NCI-H82 treated with DMSO at 0.1 percent for 48 hours (cell line): ENCODE measurements around the gene DIAPH2.

Source experiments
- DNase-seq: peaks from one replicate; lab custom pipeline; 2025; ENCODE audit not compliant: unreplicated experiment; lab: John Stamatoyannopoulos, UW

DIAPH2 gene

DNA sequence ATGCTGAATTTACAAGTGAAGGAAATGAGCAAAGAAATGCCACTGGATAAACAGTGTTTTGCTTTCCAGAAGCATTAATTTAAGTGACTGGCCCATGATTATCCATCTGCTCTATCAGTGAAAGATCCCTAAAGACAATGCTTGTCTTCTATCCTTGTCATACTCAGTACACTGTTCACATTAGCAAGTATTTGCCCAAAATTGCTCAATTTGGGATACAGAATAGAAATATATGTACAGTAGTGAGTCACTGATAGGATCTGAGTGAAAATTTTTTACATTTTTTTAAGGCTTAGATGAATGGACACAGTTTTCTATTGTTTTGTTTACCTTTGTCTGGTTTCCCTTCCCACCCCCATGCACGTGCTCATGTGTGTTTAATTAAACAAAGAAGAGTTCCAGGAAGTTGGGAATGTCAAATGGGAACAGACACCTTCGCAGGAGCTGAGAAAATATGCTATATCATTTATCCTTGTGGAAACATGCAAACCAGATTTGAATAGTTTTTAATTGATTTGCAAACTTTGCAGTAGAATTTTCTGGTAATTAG is 855.4 kb downstream of the DIAPH2 start:
- DNase-seq = no peak

DNA sequence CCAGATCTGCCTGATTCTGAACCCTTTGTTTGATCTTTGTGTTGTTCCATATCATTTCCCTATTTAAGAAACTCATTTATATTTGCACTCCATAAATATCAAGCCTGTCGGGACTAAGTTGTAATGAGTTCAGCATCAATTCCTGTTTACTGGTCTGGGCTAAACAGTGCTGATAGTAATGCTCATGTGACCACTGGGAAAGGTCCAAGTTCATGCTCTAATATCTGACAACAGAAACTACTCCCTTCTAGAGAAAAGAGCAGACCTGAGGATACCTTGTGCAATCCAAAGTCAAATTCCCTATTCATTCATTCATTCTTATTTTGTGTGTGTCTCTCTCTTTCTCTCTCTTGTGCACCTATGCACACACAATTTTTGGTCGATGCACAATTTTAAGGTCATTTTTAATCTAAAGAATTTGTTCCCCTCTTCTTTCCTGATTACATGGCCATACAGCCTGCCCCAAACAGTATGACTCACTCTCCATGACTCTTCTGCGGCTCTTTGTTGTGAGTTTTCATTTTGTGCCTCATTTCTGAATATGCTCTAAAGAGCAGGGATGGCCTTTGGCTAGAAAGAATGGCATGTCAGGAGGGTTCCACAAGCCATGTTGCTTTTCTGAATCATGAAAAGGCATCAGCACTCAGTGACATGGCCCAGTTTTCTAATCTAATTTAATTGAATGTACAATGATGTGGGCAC is 863.4 kb downstream of the DIAPH2 start:
- no peak for DNase-seq

DNA sequence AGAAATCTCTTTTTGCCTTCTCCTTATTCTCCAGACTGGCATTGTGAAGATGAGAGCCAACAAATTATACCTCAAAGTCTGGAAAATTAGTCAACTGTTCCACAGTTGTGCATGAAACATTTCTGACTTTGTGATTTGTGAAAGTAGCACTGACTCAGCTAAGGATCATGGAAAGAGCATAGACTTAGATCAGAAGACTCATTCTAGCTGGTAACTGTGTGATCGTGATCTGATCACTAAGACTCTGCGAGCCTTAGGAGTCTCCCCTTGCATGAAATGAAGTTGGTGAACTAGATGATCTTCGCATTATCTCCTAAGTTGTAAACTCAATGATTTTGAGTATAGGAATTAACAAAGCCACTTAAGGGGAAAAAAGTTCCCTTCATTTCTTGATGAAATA is 867.2 kb downstream of the DIAPH2 start:
- no peak for DNase-seq

DNA sequence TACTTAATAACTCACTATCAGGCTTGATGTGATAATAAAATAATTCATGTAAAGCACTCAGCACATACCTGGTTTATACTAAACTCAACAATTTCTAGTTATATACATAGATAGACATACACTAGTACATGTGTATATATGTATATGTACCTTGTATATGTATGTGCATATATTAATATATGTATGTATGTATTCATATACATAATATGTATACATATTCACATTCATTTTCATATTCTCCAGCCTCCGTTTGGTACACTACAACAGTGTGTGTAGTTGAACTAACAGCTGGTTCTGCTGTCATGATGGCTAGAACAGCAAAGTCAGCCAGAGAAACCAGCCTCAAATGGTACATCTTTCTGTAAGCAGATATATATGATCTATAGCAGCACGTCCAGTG is 869.2 kb downstream of the DIAPH2 start:
- DNase-seq = no peak

DNA sequence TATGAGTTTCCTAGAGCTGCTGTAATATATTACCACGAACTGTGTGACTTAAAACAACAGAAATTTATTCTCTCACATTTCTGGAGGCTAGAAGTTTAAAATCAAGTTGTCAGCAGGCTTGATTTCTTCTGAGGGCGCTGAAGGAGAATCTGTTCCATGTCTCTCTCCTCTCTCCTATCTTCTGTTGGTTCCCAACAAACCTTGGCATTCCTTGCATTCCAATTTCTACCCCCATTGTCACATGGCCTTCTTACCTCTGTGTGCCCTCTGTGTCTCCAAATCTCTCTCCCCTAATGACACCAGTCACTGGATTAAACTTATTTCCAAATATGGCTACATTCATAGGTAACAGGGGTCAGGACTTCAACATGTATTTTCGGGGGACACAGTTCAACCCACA is 871.7 kb downstream of the DIAPH2 start:
- DNase-seq = no peak

DNA sequence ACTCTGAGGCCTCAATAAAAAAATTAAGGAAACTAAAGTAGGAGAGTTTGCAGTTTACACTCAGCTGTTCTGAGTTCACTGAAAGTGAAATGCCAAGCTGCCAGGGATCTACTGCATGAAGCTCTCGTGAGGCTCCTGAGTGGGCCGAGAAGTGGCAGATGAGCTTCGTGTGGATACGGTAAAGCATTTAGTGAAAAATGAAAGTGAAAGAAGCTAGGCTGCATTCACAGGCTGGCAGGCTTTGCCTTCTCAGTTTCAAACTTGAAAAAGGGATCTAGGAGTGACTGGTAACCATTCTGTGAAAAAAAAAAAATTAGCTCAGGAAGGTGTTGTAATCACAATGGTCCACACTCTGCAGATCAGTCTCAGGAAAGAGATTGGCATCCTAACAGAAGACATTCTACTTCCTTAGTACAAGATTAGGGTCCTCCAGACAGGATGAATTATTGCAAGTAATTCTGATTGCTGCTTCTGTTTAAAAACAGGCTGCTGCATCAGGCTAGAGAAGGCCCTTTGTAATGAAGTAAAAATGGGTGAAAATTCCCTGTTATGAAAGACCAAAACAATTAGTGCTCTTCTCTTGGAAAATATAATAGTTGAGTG is 879.0 kb downstream of the DIAPH2 start:
- DNase-seq = no peak

DNA sequence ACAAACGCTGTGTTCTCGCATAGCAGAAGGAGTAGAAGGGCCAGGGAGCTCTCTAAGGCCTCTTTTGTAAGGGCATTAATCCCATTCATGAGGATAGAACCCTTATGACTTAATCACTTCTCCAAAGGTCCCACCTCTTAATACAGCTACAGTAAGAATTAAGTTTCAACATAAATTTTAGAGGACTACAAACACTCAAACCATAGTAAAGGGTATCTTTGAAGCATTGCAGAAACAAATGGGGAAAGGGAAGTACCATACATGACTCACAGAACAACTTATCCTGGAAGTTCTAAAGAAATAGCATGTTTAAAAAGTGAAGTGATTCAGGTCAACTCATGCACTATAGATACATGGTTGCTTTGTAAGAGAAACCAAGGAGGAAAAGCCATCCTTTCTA is 879.9 kb downstream of the DIAPH2 start:
- DNase-seq = peak; percentile 44

DNA sequence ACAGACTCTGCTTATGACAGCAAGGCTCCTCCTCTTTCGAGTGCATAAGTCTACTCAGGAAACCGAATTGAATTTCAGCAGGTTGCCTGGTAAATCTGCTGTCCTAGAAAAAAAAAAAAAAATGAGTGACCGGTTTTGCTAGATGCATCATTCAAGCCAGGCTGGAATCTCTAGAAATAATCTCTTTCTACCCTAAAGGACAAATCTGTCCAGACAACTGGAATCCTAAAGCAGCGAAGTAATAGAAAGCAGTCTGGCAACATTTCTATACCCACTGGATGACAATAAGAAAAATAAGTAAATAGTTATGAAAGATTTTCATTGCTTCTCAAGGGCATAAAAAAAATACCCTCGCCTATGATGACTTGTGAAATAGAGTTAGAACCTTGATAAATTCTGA is 902.5 kb downstream of the DIAPH2 start:
- peak; percentile 31 for DNase-seq

DNA sequence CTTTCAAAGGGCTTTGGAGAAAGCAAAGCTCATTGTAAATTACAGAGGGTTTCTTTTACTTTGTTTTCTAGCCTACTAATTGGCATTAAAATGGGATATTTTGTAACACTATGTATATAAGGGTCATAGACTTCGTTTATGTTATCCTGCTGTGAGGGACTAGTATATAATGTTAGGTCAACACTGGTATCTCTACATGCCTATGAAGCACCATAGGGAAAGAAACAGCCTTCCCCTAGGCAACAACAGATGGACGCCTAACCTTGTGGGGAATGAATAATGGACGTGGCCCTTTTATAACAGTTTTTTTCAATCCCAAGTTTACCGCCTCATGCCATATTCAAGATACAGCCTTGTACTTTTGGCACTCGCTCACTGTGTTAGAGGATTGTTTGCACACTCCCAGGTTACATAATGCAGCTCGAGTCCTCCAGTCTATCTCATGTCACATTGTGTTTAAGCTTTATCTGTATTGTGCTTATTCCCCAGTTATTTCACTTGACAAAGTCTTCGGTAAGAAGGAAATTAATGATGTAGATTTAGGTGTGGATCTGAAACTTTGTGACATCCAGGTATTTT is 910.1 kb downstream of the DIAPH2 start:
- peak; percentile 86 for DNase-seq

DNA sequence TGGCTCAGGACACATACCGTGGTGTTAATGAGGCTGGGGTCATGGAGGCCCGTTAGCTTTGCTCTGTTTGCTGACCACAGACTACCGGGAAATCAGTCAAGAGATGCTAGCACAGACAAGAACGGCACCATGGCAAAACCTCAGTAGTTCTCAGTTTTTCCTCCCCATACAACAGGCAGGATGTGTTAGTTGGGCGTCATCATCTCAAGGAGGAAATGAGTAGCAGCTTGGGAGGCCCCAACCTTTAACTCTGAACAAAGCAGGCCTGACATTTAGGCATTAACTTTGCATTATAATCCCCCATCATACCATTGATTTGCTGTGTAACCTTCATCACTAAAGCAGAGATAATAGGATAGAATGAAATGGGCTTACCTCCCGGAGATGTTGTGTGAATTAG is 913.3 kb downstream of the DIAPH2 start:
- peak; percentile 92 for DNase-seq

DNA sequence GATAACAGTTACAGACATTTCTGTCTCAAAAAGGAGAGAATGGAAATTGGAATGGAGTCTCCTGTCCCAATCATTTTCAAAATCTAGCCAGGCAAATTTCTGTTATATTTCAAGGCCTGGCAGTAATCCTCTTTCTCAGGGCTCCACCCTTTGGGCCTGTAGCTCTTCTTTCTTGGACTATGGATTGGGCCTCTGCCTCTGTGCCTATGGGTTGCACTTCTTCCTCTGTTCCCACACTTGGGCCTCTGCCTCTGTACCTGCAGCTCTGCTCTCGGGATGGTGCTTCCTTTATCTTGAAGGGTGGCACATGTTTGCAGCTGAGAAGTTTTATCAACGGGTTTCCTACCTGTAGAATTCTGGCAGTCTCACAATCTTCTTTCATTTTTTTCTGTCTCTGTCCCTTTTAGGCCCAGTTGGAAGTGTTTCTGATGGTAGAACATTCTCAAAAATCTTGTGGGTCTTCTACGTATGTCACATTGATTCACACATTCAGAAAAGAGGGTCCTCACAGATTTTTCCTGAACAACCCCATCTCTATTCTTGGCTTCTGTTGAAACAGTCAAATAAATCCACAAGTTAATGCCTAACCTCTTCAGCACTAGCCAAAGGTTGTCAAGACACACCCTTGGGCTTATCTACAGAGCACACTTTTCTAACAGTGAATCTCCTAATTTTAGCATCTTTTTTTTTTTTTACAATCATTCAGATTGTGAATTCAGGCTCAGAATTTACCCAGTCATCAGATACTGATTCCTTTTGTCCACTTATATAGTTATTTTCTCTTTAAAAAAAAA is 918.0 kb downstream of the DIAPH2 start:
- DNase-seq = no peak

DNA sequence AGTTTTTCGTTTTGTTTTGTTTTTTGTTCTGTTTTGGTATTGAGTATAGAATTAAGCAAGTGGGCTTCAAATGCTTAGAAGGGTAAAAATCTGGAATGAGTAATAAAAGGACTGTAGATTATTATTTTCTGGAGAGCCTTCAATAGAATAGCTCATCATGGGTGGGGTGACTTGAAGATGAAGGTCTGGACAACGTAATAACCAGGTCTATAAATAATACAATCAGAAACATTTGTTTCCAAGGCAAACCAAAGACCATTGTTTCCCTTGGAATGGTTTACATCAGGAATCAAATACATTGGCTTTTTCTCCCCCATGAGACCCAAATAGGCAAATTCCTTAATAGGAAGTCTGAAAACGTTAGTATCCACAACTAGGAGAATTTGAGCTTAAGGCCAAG is 920.6 kb downstream of the DIAPH2 start:
- no peak for DNase-seq

DNA sequence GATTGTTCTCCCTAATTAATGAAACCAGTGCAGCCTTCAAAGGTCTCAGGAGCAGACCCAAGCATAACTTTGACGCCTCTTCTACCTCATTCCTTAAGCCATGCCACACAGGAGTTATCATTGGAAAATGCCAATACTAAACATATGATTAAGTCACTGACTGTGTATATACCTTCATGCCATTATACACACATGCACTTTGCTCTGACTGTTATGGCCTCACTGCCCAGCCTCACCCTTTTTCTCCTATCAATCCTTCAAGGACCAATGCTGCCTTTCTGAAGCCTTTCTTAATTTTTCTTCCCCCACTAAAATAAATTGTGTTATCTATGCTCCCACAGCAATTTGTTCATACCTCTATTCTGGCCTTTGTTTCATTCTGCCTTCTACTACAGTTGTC is 924.7 kb downstream of the DIAPH2 start:
- no peak for DNase-seq

DNA sequence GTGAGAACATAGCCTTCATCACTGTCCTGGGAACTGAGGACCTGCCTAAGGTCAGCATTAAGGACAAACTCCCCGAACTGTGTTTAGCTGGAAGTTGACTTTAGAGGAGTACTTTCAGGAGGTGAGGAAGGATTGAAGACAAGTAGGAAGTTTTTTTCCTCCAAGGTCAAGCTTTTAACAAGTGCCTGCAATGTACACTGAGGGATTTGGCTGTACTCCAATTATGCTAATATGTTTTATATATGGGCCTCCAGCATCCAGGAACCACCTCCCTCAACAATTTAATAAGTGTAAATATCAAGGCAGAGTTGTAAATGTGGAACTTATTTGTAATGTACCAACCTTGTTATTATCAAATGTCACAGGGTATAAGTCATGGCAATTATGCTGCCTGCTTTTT is 925.3 kb downstream of the DIAPH2 start:
- no peak for DNase-seq

DNA sequence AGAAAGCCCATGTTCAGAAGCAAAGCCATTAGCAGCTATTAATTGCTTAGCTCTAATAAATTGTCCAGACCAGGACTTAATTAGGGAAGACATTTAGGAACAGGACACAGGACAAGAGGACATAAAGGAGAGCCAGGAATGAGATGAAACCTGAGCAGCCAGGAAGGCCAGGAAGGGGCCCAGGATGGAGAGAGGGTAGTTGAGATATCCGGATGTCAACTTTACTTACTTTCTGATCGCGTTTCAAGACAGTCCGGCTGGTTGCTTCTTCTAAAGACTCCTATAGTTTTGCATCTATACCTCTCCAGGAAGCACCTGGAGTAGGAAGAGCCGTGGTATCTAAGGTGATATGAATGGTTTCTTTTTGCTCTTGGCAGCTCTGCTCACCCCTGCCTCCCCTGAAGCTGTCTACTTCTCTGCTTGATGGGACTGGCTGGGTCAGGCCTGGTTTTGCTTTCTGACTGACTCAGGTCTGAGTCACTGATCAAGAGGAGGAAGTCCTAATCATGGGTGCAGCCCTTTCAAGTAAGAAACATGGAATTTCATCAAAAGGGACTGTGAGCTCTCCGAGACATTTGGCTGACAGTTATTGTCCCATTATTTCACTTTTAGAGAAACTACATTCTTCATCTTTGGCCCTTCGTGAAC is 932.4 kb downstream of the DIAPH2 start:
- DNase-seq = no peak

DNA sequence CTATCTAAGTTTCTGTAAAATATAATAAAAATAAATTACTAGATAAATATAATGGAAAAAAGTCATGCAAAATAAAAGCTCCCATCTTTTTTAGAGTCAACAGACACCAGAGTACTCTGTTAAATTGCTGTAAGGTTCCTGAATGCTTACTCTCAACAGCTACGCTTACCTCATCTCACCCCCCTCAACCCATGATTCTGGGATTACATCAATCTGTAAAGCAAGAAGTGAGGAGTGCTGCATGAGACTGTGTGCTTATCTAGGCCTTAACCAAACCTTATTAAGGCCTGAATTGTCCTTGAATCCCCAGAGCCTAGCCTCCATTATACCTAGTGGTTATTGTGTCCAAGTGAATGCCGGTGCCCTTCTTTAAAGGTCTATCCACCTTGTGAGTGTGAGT is 934.9 kb downstream of the DIAPH2 start:
- peak; percentile 13 for DNase-seq

DNA sequence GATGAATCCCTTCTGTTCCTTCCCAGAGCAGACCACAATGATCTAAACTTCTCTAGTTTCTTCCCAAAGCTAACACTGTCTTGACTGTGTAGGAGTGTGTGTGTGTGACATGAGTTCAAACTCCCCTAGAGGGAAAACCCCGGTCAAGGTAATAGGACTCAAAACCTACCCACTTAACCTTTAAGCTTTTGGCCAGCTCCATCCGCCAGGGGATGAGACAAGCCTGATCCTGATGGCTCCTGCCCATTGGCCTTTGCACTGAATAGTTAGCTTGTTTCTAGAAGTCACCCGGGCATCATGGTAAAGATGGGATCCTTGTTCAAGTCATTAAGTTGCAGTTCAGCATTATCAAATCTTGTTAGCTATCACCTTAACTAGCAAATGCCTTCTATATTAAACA is 937.5 kb downstream of the DIAPH2 start:
- no peak for DNase-seq

DNA sequence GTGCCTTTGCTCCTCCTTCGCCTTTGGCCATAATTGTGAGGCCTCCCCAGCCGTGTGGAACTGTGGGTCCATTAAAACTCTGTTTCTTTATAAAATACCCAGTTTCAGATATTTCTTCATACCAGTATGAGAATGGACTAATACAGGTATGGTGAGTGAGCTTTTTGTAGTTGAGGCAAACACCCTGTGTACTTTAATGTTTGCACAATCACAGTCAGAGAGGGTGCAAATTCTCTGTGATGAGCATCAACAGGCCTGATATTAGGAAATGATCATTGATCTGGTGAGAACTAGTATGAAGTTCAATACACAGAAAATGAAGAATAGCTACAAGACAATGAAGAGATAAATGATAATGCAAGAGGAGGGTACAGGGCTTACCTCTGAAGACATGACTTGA is 943.7 kb downstream of the DIAPH2 start:
- no peak for DNase-seq

DNA sequence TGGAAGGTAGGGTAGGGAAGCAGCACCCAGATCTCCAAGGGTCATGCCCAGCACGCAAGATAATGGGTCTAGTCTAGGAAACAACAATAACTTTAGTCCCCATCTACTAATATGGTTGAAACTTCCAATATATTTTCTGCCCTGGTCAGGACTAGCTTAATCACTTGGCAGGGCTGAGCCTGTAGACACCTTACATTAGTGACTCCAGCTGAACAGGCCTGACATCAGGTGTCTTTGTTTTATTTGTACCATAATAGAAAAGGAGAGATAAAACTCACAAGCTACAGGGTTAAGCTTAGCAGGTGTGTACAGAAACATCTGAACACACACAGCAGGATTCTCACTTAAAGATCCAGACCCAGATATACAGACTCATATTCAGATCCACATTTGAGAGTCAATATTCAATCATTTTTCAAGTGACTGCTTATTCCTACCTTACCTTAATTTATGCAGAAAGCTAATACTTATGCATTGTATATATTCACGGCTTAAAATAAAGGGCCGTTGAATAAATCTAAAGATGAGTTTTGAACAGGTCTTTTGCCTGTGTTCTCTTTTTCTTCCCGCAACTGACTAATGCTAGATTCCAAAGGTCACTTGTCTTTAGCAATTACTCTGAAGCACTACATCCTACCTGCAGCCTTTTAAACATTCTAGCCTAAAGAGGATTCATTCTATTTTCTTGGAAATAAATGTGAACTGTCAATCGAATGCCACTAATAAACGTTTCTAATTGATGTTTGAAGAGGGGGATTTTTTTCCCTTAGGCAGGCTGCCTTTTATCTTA is 944.4 kb downstream of the DIAPH2 start:
- DNase-seq = no peak

DNA sequence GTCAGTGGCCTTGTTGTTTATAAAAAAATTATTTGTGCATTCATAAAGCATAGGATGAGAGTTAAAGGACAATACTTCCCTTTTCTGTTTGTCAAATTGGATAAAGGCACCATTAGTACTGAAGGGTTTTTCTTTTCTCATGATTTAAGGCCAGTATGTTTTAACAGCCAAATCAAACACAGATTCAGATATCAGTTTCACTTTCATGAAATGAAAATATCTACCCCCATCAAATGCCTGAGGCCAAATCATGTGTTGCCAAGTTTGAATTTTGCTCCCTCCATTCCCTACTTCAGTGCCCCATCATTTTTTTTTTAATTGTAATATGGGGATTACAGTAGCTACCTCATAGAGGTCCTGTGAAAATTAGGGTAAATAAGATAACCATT is 944.9 kb downstream of the DIAPH2 start:
- no peak for DNase-seq
